Stomach (tissue), 9 donors: Measurements from ENCODE around the gene CEP250. TPM values are rescaled to one million over a fixed set of nuclear protein-coding genes. Genes with fewer than 3 reads are reported as not detected.

ENCODE experiments used
- DNase-seq, 2 donors: peaks; one replicate each; pipeline versions ENCODE4 v3.0.0 to v3.0.0-alpha.2; 2013 to 2019
- H3K27ac ChIP-seq, 5 donors: fragments of 200-600 bp in 4 of 5; sonication (generic) in 4 of 5; one replicate each; pipeline ENCODE4 v1.5.1; 2013 to 2019; ENCODE audit warnings: mild to moderate bottlenecking in 1 of 5, moderate library complexity in 1 of 5
- H3K27me3 ChIP-seq, 3 donors: fragments of 200-600 bp; sonication (generic); one replicate each; pipeline ENCODE4 v1.5.1; 2017 to 2019; ENCODE audit warnings: mixed run types in 1 of 3
- H3K36me3 ChIP-seq, 4 donors: fragments of 200-600 bp; sonication (generic); 1 replicate in 3 of 4; 2 replicates in 1 of 4; pipeline ENCODE4 v1.5.1; 2016 to 2019
- H3K4me1 ChIP-seq, 4 donors: fragments of 200-600 bp; sonication (generic); one replicate each; pipeline ENCODE4 v1.5.1; 2016 to 2019
- H3K4me3 ChIP-seq, 4 donors: fragments of 200-600 bp; sonication (generic) in 3 of 4; one replicate each; pipeline ENCODE4 v1.5.1; 2016 to 2019; ENCODE audit warnings: mild to moderate bottlenecking in 1 of 4
- H3K9me3 ChIP-seq, 4 donors: fragments of 200-600 bp; sonication (generic); one replicate each; pipeline ENCODE4 v1.5.1; 2016 to 2019
- CTCF ChIP-seq, 7 experiments: fragments of 450-650 bp in 4 of 7; fragments of 200-600 bp in 3 of 7; sonication (generic) in 3 of 7; IDR thresholded peaks; one replicate each; pipeline ENCODE4 v1.5.1; 2016 to 2019; ENCODE audit warnings: antibody characterized with exemption in 7 of 7, control low read depth in 2 of 7, mild to moderate bottlenecking in 1 of 7
- EP300 ChIP-seq: sonication (generic); formaldehyde crosslinking; IDR thresholded peaks from one replicate; pipeline ENCODE4 v1.6.1; 2017; ENCODE audit warnings: antibody characterized with exemption
- POLR2A ChIP-seq, 4 donors: fragments of 450-650 bp; IDR thresholded peaks; one replicate each; pipeline ENCODE4 v1.6.1; 2016; ENCODE audit warnings: antibody characterized with exemption in 4 of 4, control low read depth in 2 of 4, mild to moderate bottlenecking in 1 of 4, moderate library complexity in 1 of 4
- POLR2AphosphoS5 ChIP-seq, 3 donors: sonication (generic); formaldehyde crosslinking; IDR thresholded peaks; one replicate each; pipeline ENCODE4 v1.6.1; 2016; ENCODE audit warnings: antibody characterized with exemption in 3 of 3
- WGBS, 5 donors: extraction: QIAGEN DNeasy Blood & Tissue Kit in 3 of 5; methylation state at CpG; one replicate each; pipeline versions ENCODE4 v1.1.5 to v1.1.7; 2013 to 2018; 5-methylcytosine and 5-hydroxymethylcytosine counted together
- intact Hi-C: fragments of 100-400 bp; cut with DNase I; formaldehyde crosslinking; loops from one replicate; pipeline ENCODE4 v1.15.1; 2023; ENCODE audit warnings: low total_unique reads
- polyA plus RNA-seq, 3 donors: library from polyadenylated mRNA; stranded (reverse); fragments of 200-250 nt; gene quantifications; one replicate each; pipeline ENCODE4 v1.2.3, GENCODE V29; 2013
- total RNA-seq, 5 donors: library from RNA; depleted of rRNA; stranded (reverse); fragments of >200 nt; gene quantifications; one replicate each; pipeline versions ENCODE4 v1.1.0 to v1.2.3, GENCODE V29; 2014 to 2016
- donor health status: healthy with polysubstance abuse.
- donor health status: Bipolar disorder and iron deficiency.
- donor health status: healthy.

Gene CEP250
- total and polyA plus RNA-seq, 8 donors: 2.9 to 51.3 (median 6.9) TPM

GRCh38 chr20:35437599-35437998 is 17.8 kb upstream of the CEP250 start:
- peak overlapping the region in 1 of 4 donors; percentile 19 for H3K4me3 ChIP-seq
- H3K27ac ChIP-seq: peak overlapping the region in 3 of 5 donors; percentile 20 to 78 (median 62)
- H3K36me3 ChIP-seq: no peaks in the 10 kb centered on the region
- peaks cover 13 to 27% (median 18%) of the 10 kb centered on the region in 4 donors for H3K4me1 ChIP-seq
- TF ChIP-seq EP300 (no peak), CTCF (IDR thresholded peaks at IDR 0.05) (no peak), POLR2A (IDR thresholded peaks at IDR 0.05) (no peak), POLR2AphosphoS5 (IDR thresholded peaks at IDR 0.05) (no peak)
- H3K9me3 ChIP-seq: no peaks in the 10 kb centered on the region
- intact Hi-C loops: loop anchor here (5.0 kb wide), 1 partner anchor 135 kb away; no protein-coding TSS in a partner anchor
- 50 to 66% (median 55%) methylated on average over 6 to 8 of the region's 8 CpGs for WGBS, 5 donors
- no peak for DNase-seq
- H3K27me3 ChIP-seq: no peaks in the 10 kb centered on the region

DNA sequence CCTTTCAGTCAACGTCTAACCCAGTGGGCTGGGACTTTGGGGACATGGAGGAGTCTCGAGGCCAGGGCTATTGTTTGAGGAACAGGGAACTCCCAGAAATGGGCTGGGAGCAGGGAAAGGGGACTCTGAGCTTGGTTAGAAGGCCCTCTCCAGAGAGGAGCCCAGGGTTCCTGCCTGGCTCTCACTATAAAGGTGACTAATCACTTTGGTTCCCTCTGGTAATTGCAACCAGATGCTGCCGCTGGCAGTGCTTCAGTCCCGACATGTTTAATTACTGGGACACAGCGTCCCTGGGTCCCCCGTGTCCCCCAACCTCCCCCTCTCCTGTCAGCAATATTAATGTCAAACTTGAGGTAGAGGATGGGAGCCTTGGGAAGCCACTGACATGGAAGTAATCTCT is 12.4 kb upstream of the CEP250 start:
- no peak for DNase-seq
- no peaks in the 10 kb centered on the region for H3K36me3 ChIP-seq
- intact Hi-C loops: no loop called here
- WGBS, 5 donors: 45 to 60% (median 58%) methylated on average over 2 to 6 of the region's 6 CpGs
- no peak overlapping the region for H3K4me3 ChIP-seq
- no peak for TF ChIP-seq POLR2AphosphoS5 (IDR thresholded peaks at IDR 0.05)
- TF ChIP-seq POLR2A (IDR thresholded peaks at IDR 0.05): no peak
- TF ChIP-seq EP300: no peak
- TF ChIP-seq CTCF (IDR thresholded peaks at IDR 0.05): no peak
- H3K27me3 ChIP-seq: no peaks in the 10 kb centered on the region
- no peaks in the 10 kb centered on the region for H3K9me3 ChIP-seq
- H3K4me1 ChIP-seq: peaks cover 8 to 23% (median 16%) of the 10 kb centered on the region in 4 donors
- no peak overlapping the region for H3K27ac ChIP-seq

DNA sequence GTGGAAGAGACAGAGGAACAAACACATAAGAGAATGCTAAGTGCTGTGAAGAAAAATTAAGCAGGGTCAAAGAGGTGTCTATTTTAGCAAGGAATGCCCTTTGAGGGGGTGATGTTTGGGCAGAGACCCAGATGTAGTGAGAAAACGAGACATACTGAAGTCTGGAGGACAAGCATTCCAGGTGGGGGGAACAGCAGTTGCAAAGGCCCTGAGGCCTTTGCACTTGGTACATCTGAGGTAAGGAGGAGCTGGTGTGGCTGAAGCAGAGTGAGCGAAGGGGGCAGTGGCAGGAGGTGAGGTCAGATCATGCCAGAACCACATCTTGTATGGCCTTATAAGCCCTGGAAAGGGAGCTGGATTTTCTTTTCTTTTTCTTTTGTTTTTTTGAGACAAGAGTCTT is 11.2 kb upstream of the CEP250 start:
- WGBS, 5 donors: 73 to 86% (median 74%) methylated on average over 2 of the region's 2 CpGs
- Histone ChIP-seq H3K27me3 (no peaks in the 10 kb centered on the region), H3K4me3 (no peak overlapping the region), H3K27ac (no peak overlapping the region), H3K9me3 (no peaks in the 10 kb centered on the region), H3K4me1 (peaks cover 0 to 11% (median 5%) of the 10 kb centered on the region in 4 donors), H3K36me3 (no peaks in the 10 kb centered on the region)
- TF ChIP-seq POLR2AphosphoS5 (IDR thresholded peaks at IDR 0.05) (no peak), POLR2A (IDR thresholded peaks at IDR 0.05) (no peak), CTCF (IDR thresholded peaks at IDR 0.05) (no peak), EP300 (no peak)
- no peak for DNase-seq
- intact Hi-C loops: no loop called here

- H3K9me3 ChIP-seq: no peaks in the 10 kb centered on the region
- H3K36me3 ChIP-seq: no peaks in the 10 kb centered on the region
- peak overlapping the region; percentile 35 to 43 (median 42) for H3K4me3 ChIP-seq
- no peak overlapping the region for H3K27ac ChIP-seq
- no peak for DNase-seq
- WGBS, 5 donors: 43 to 63% (median 57%) methylated on average over 11 of the region's 11 CpGs
- intact Hi-C loops: no loop called here
- TF ChIP-seq EP300 (no peak), POLR2AphosphoS5 (IDR thresholded peaks at IDR 0.05) (no peak)
- no peaks in the 10 kb centered on the region for H3K27me3 ChIP-seq
- peaks cover 0 to 8% (median 3%) of the 10 kb centered on the region in 4 donors for H3K4me1 ChIP-seq
These were observed 8.9 kb upstream of the CEP250 start for GRCh38 chr20:35446356-35447078.
